ENCODE results near the gene TRPM5.

Gene TRPM5

GRCh38 chr11:2452321-2453012 lies 8.2 kb upstream of the TRPM5 start:
- no peak for DNase-seq (ENCODE audit: low read depth in 2 of 2)

- DNase-seq (ENCODE audit: low read depth in 2 of 2) = no peak
Observed at GRCh38 chr11:2451916-2452315, 7.6 kb upstream of the TRPM5 start.

GRCh38 chr11:2451336-2451735 lies 7.0 kb upstream of the TRPM5 start:
- DNase-seq (ENCODE audit: low read depth in 2 of 2) = no peak

GRCh38 chr11:2450321-2451041 lies 6.2 kb upstream of the TRPM5 start:
- DNase-seq (ENCODE audit: low read depth in 2 of 2) = no peak

GRCh38 chr11:2449548-2450320 lies 5.4 kb upstream of the TRPM5 start:
- no peak for DNase-seq (ENCODE audit: low read depth in 2 of 2)

GRCh38 chr11:2448661-2449547 lies 4.6 kb upstream of the TRPM5 start:
- no peak for DNase-seq (ENCODE audit: low read depth in 2 of 2)

GRCh38 chr11:2447951-2448650 lies 3.8 kb upstream of the TRPM5 start:
- DNase-seq (ENCODE audit: low read depth in 2 of 2) = no peak

- no peak for DNase-seq (ENCODE audit: low read depth in 2 of 2)
Observed at GRCh38 chr11:2447253-2447950, 3.1 kb upstream of the TRPM5 start.

- no peak for DNase-seq (ENCODE audit: low read depth in 2 of 2)
Observed at GRCh38 chr11:2446590-2447252, 2.4 kb upstream of the TRPM5 start.

- no peak for DNase-seq (ENCODE audit: low read depth in 2 of 2)
Observed at GRCh38 chr11:2445746-2446551, 1.6 kb upstream of the TRPM5 start.

GRCh38 chr11:2444821-2445745 lies 769 bp upstream of the TRPM5 start, which contains the start of gene KCNQ1:
TSS of gene KCNQ1 (plus strand) at chr11:2445008. CDS start at chr11:2445099, 91 bp downstream.
- peak in 1 of 2 donors; percentile 58 for DNase-seq (ENCODE audit: low read depth in 2 of 2)

GRCh38 chr11:2443406-2443805 lies 908 bp downstream of the TRPM5 start:
- no peak for DNase-seq (ENCODE audit: low read depth in 2 of 2)

- no peak for DNase-seq (ENCODE audit: low read depth in 2 of 2)
Observed at GRCh38 chr11:2442589-2442988, 1.7 kb downstream of the TRPM5 start.

- DNase-seq (ENCODE audit: low read depth in 2 of 2) = no peak
Observed at GRCh38 chr11:2441171-2441570, 3.1 kb downstream of the TRPM5 start.

- DNase-seq (ENCODE audit: low read depth in 2 of 2) = no peak
Observed at GRCh38 chr11:2440646-2441045, 3.7 kb downstream of the TRPM5 start.

- DNase-seq (ENCODE audit: low read depth in 2 of 2) = no peak
Observed at GRCh38 chr11:2439820-2440219, 4.5 kb downstream of the TRPM5 start.

GRCh38 chr11:2437516-2437915 lies 6.8 kb downstream of the TRPM5 start:
- DNase-seq (ENCODE audit: low read depth in 2 of 2) = no peak

- no peak for DNase-seq (ENCODE audit: low read depth in 2 of 2)
Observed at GRCh38 chr11:2436521-2437031, 7.7 kb downstream of the TRPM5 start.

All from activated CD4-positive, alpha-beta T cell treated with anti-CD3 and anti-CD28 coated beads for 24 hours (primary cell).